ENCODE results near the gene CEND1. TPM values are rescaled to one million over a fixed set of nuclear protein-coding genes. Genes with fewer than 3 reads are reported as not detected.
A peak's percentile ranks its signal among the peaks of the same experiment; 100 is the strongest.

The CEND1 gene
- not detected in 3 replicates for polyA plus RNA-seq
- polyA plus RNA-seq (2011; ENCODE audit: low read depth): not detected
- not detected in 2 replicates for polyA plus RNA-seq (2011; cell fraction: cytosol; rRNA removed)
- not detected in 2 replicates for polyA plus RNA-seq (2011; cell fraction: nucleus; rRNA removed)
- 0.10 TPM in 1 of 2 replicates, not detected in the other for polyA plus RNA-seq (2012; ENCODE audit: low replicate concordance)
- polyA minus RNA-seq: not detected in 3 replicates
- not detected for polyA minus RNA-seq (2011; cell fraction: cytosol; rRNA and poly(A)+ RNA removed)
- not detected in 2 replicates for polyA minus RNA-seq (2011; cell fraction: nucleus; rRNA and poly(A)+ RNA removed)

GRCh38 chr11:789943-790342, at the start of gene CEND1:
Gene CEND1, minus strand, starts transcription at chr11:790090. Its CDS starts 1,514 bp downstream, at chr11:788576.
- no peak within 1 kb of the TSS for H3K9ac ChIP-seq (ENCODE audit: control insufficient read depth, extremely low read depth, insufficient read depth, low read length)
- dilution Hi-C loops (cut with MboI; ENCODE audit: extremely low pct_ligation_motif_present, low sequenced_read_pairs): no loop called here
- H3K4me2 ChIP-seq (ENCODE audit: control insufficient read depth, extremely low read depth, insufficient read depth, low read depth, low read length): no peak within 1 kb of the TSS
- no peak for FAIRE-seq
- H2AFZ ChIP-seq (ENCODE audit: control insufficient read depth, low read length): no peak within 1 kb of the TSS
- H4K20me1 ChIP-seq (ENCODE audit: control insufficient read depth, extremely low read depth, insufficient read depth, low read length): no peaks in the 10 kb centered on the region
- H3K9me3 ChIP-seq (ENCODE audit: control insufficient read depth, low read depth, low read length): no peaks in the 10 kb centered on the region
- no peak for DNase-seq (ENCODE audit: low read depth, low spot score)
- no peaks in the 10 kb centered on the region for H3K79me2 ChIP-seq (ENCODE audit: control insufficient read depth, insufficient read depth, low read length)
- peaks cover 8 to 11% of the 10 kb centered on the region in 2 experiments for H3K36me3 ChIP-seq (ENCODE audit: control insufficient read depth in 2 of 2, extremely low read depth in 1 of 2, insufficient read depth in 2 of 2, low read length in 2 of 2)
- H3K27me3 ChIP-seq (ENCODE audit: control insufficient read depth, extremely low read depth, insufficient read depth, low read length): peaks cover 8% of the 10 kb centered on the region
- no peak within 1 kb of the TSS for H3K27ac ChIP-seq (ENCODE audit: control insufficient read depth, insufficient read depth, low read length)
- TF ChIP-seq CTCF (optimal IDR thresholded peaks at IDR 0.05 in 1 of 3, IDR thresholded peaks at IDR 0.05 in 1 of 3, conservative IDR thresholded peaks at IDR 0.05 in 1 of 3; ENCODE audit: extremely low read depth in 1 of 3, insufficient read depth in 2 of 3, low read length in 3 of 3): no peak
- no peak for TF ChIP-seq EZH2 (IDR thresholded peaks at IDR 0.05; ENCODE audit: low read length)
- H3K4me1 ChIP-seq (ENCODE audit: control insufficient read depth, extremely low read depth, insufficient read depth, low read length): peaks cover under 1% of the 10 kb centered on the region
- no peak within 1 kb of the TSS for H3K4me3 ChIP-seq (ENCODE audit: control insufficient read depth in 2 of 3, extremely low read depth in 1 of 3, insufficient read depth in 2 of 3, low read depth in 1 of 3, low read length in 3 of 3)
- H3K9me1 ChIP-seq (ENCODE audit: control insufficient read depth, extremely low read depth, insufficient read depth, low read length): no peaks in the 10 kb centered on the region

- no peak overlapping the region for H3K4me3 ChIP-seq (ENCODE audit: control insufficient read depth in 2 of 3, extremely low read depth in 1 of 3, insufficient read depth in 2 of 3, low read depth in 1 of 3, low read length in 3 of 3)
- no peaks in the 10 kb centered on the region for H3K27me3 ChIP-seq (ENCODE audit: control insufficient read depth, extremely low read depth, insufficient read depth, low read length)
- H3K4me1 ChIP-seq (ENCODE audit: control insufficient read depth, extremely low read depth, insufficient read depth, low read length): peaks cover 35% of the 10 kb centered on the region
- H3K9me1 ChIP-seq (ENCODE audit: control insufficient read depth, extremely low read depth, insufficient read depth, low read length): peaks cover 3% of the 10 kb centered on the region
- peak overlapping the region; percentile 15 for H3K9ac ChIP-seq (ENCODE audit: control insufficient read depth, extremely low read depth, insufficient read depth, low read length)
- H3K27ac ChIP-seq (ENCODE audit: control insufficient read depth, insufficient read depth, low read length): no peak overlapping the region
- H3K79me2 ChIP-seq (ENCODE audit: control insufficient read depth, insufficient read depth, low read length): peaks cover 66% of the 10 kb centered on the region
- H3K4me2 ChIP-seq (ENCODE audit: control insufficient read depth, extremely low read depth, insufficient read depth, low read depth, low read length): no peak overlapping the region
- no peak overlapping the region for H2AFZ ChIP-seq (ENCODE audit: control insufficient read depth, low read length)
- TF ChIP-seq CTCF (optimal IDR thresholded peaks at IDR 0.05 in 1 of 3, IDR thresholded peaks at IDR 0.05 in 1 of 3, conservative IDR thresholded peaks at IDR 0.05 in 1 of 3; ENCODE audit: extremely low read depth in 1 of 3, insufficient read depth in 2 of 3, low read length in 3 of 3) (no peak), EZH2 (IDR thresholded peaks at IDR 0.05; ENCODE audit: low read length) (no peak)
- no peaks in the 10 kb centered on the region for H3K9me3 ChIP-seq (ENCODE audit: control insufficient read depth, low read depth, low read length)
- peaks cover 21% of the 10 kb centered on the region for H4K20me1 ChIP-seq (ENCODE audit: control insufficient read depth, extremely low read depth, insufficient read depth, low read length)
- no peak for DNase-seq (ENCODE audit: low read depth, low spot score)
- dilution Hi-C loops (cut with MboI; ENCODE audit: extremely low pct_ligation_motif_present, low sequenced_read_pairs): no loop called here
- FAIRE-seq: no peak
- H3K36me3 ChIP-seq (ENCODE audit: control insufficient read depth in 2 of 2, extremely low read depth in 1 of 2, insufficient read depth in 2 of 2, low read length in 2 of 2): peaks cover 28 to 30% of the 10 kb centered on the region in 2 experiments
Measured at GRCh38 chr11:839280-839623, 49.4 kb upstream of the CEND1 start.

Measured in keratinocyte (primary cell).